ENCODE measurements around the gene LSM14A. TPM values are rescaled to one million over a fixed set of nuclear protein-coding genes. Genes with fewer than 3 reads are reported as not detected.

Gene LSM14A
- total and polyA plus RNA-seq, 9 of the 15 experiments (the other 6 are each of a cell fraction or from before 2014, with no cell fraction given): 19.5 to 150 (median 95.1) TPM

GRCh38 chr19:34263745-34264237 lies 91.5 kb downstream of the LSM14A start:
- no peaks in the 10 kb centered on the region for H3K9me3 ChIP-seq (replicated peaks; ENCODE audit: control insufficient read depth, insufficient read depth, low read depth, low read length)
- H3K4me3 ChIP-seq: no peak overlapping the region
- ChIA-PET POLR2A (no interaction called here), CTCF (ENCODE audit: low intra/inter-chr PET ratio) (no interaction called here)
- in situ Hi-C loops (cut with MboI) (no loop called here), intact Hi-C loops (cut with micrococcal nuclease) (no loop called here)
- WGBS (ENCODE audit: insufficient coverage, low coverage, missing lambda C conversion rate): 83% methylated on average over 8 of the region's 8 CpGs
- TF ChIP-seq SAP30 (IDR thresholded peaks at IDR 0.05; ENCODE audit: borderline replicate concordance, insufficient read depth, low read depth, low read length, poor library complexity, severe bottlenecking) (no peak), ZNF77 (CRISPR knock-in tag; IDR thresholded peaks at IDR 0.05) (no peak)
- peak; percentile 23 for FAIRE-seq
- H3K79me2 ChIP-seq (ENCODE audit: control insufficient read depth, insufficient read depth, low read length): peaks cover 11% of the 10 kb centered on the region; the same call in 2 of the 3 replicates
- no peak overlapping the region for H2AFZ ChIP-seq (ENCODE audit: low read depth, low read length)
- no peak for DNase-seq (ENCODE audit: extremely low read depth in 1 of 4, low spot score in 3 of 4)
- peaks cover 21% of the 10 kb centered on the region for H4K20me1 ChIP-seq (replicated peaks; ENCODE audit: control insufficient read depth, insufficient read depth, low read length)
- no peaks in the 10 kb centered on the region for H3K27me3 ChIP-seq (ENCODE audit: control insufficient read depth in 2 of 2, insufficient read depth in 2 of 2, low read length in 2 of 2)
- peaks cover 0 to 5% of the 10 kb centered on the region in 2 experiments; a peak in 1 of 5 replicates for H3K4me1 ChIP-seq (replicated peaks in 1 of 2; ENCODE audit: control insufficient read depth in 2 of 2, insufficient read depth in 2 of 2, low read length in 2 of 2)
- no peaks in the 10 kb centered on the region; the same call in 2 of the 3 replicates for H3K36me3 ChIP-seq (ENCODE audit: control insufficient read depth, insufficient read depth, low read length)
- no TSS peak for BruUV-seq (replicated peaks)
- H3K9me1 ChIP-seq (ENCODE audit: control insufficient read depth, insufficient read depth, low read length): peaks cover 3% of the 10 kb centered on the region
- no peak overlapping the region for H3K9ac ChIP-seq (ENCODE audit: insufficient read depth in 1 of 2, low read depth in 2 of 2, low read length in 2 of 2)
- no peak for ATAC-seq
- no peak overlapping the region for H3K4me2 ChIP-seq (ENCODE audit: insufficient read depth, low read length)
- H3K27ac ChIP-seq (ENCODE audit: extremely low read depth, low read depth, low read length): no peak overlapping the region

- FAIRE-seq (no peak), DNase-seq (ENCODE audit: extremely low read depth in 1 of 4, low spot score in 3 of 4) (no peak), ATAC-seq (no peak)
- Histone ChIP-seq H3K4me1 (replicated peaks in 1 of 2; ENCODE audit: control insufficient read depth in 2 of 2, insufficient read depth in 2 of 2, low read length in 2 of 2) (peaks cover 0 to 14% of the 10 kb centered on the region in 2 experiments; a peak in 4 of 5 replicates), H3K4me2 (ENCODE audit: insufficient read depth, low read length) (no peak overlapping the region), H3K27me3 (ENCODE audit: control insufficient read depth in 2 of 2, insufficient read depth in 2 of 2, low read length in 2 of 2) (no peaks in the 10 kb centered on the region), H3K79me2 (ENCODE audit: control insufficient read depth, insufficient read depth, low read length) (peaks cover 21% of the 10 kb centered on the region), H3K27ac (ENCODE audit: extremely low read depth, low read depth, low read length) (no peak overlapping the region), H3K9me3 (replicated peaks; ENCODE audit: control insufficient read depth, insufficient read depth, low read depth, low read length) (no peaks in the 10 kb centered on the region), H3K9ac (ENCODE audit: insufficient read depth in 1 of 2, low read depth in 2 of 2, low read length in 2 of 2) (peak overlapping the region in 1 of 2 experiments; percentile 42; a peak in 1 of 4 replicates), H2AFZ (ENCODE audit: low read depth, low read length) (no peak overlapping the region), H3K9me1 (ENCODE audit: control insufficient read depth, insufficient read depth, low read length) (peaks cover 3% of the 10 kb centered on the region), H3K4me3 (no peak overlapping the region), H3K36me3 (ENCODE audit: control insufficient read depth, insufficient read depth, low read length) (no peaks in the 10 kb centered on the region; the same call in 2 of the 3 replicates), H4K20me1 (replicated peaks; ENCODE audit: control insufficient read depth, insufficient read depth, low read length) (peaks cover 28% of the 10 kb centered on the region)
- TF ChIP-seq PML (IDR thresholded peaks at IDR 0.05; ENCODE audit: low read length): no peak
- no peak for TF ChIP-seq BCL6 (CRISPR knock-in tag; IDR thresholded peaks at IDR 0.05)
- TF ChIP-seq ZNF766 (CRISPR knock-in tag; conservative IDR thresholded peaks at IDR 0.05): no peak
- TF ChIP-seq YY1 (IDR thresholded peaks at IDR 0.05; ENCODE audit: borderline replicate concordance in 1 of 3, control insufficient read depth in 1 of 3, extremely low read depth in 1 of 3, insufficient read depth in 3 of 3, insufficient read length in 1 of 3, insufficient replicate concordance in 2 of 3, low read depth in 1 of 3, low read length in 2 of 3): no peak
- no peak for TF ChIP-seq MECOM (CRISPR knock-in tag; IDR thresholded peaks at IDR 0.05)
- TF ChIP-seq NFYB (IDR thresholded peaks at IDR 0.05; ENCODE audit: extremely low read depth, insufficient read length): no peak
- TF ChIP-seq ZNF280A (IDR thresholded peaks at IDR 0.05; ENCODE audit: low read depth, partially characterized antibody): no peak
- TF ChIP-seq ZBTB8A (IDR thresholded peaks at IDR 0.05; ENCODE audit: partially characterized antibody): no peak
- no TSS peak for BruUV-seq (replicated peaks)
- POLR2A ChIA-PET: no interaction called here
- 76% methylated on average over 6 of the region's 6 CpGs for whole genome bisulfite sequencing (ENCODE audit: insufficient coverage, low coverage, missing lambda C conversion rate)
- CTCF ChIA-PET (ENCODE audit: low intra/inter-chr PET ratio): no interaction called here
- in situ Hi-C loops (cut with MboI) (no loop called here), intact Hi-C loops (cut with micrococcal nuclease) (no loop called here)
These were observed 92.9 kb downstream of the LSM14A start for GRCh38 chr19:34265221-34265650.

Data from K562 (cell line).